Testis (tissue), 2 donors: ENCODE data around the gene INPP5K.

ENCODE experiments used
- POLR2A ChIP-seq: fragments of 450-650 bp; IDR thresholded peaks from one replicate; pipeline ENCODE4 v1.6.1; 2017; ENCODE audit warnings: antibody characterized with exemption, mild to moderate bottlenecking, moderate library complexity
- TF ChIP-seq, protein P1 (sequence below), 3 experiments: fragments of 450-650 bp in 2 of 3; fragments of 200-600 bp in 1 of 3; sonication (generic) in 1 of 3; IDR thresholded peaks; one replicate each; pipeline ENCODE4 v1.5.1; 2016 to 2019; ENCODE audit warnings: antibody characterized with exemption in 3 of 3, mild to moderate bottlenecking in 2 of 3, moderate library complexity in 1 of 3

GRCh38 chr17:1511756-1512321, 4.6 kb downstream of the INPP5K start:
- TF ChIP-seq, protein P1, sequence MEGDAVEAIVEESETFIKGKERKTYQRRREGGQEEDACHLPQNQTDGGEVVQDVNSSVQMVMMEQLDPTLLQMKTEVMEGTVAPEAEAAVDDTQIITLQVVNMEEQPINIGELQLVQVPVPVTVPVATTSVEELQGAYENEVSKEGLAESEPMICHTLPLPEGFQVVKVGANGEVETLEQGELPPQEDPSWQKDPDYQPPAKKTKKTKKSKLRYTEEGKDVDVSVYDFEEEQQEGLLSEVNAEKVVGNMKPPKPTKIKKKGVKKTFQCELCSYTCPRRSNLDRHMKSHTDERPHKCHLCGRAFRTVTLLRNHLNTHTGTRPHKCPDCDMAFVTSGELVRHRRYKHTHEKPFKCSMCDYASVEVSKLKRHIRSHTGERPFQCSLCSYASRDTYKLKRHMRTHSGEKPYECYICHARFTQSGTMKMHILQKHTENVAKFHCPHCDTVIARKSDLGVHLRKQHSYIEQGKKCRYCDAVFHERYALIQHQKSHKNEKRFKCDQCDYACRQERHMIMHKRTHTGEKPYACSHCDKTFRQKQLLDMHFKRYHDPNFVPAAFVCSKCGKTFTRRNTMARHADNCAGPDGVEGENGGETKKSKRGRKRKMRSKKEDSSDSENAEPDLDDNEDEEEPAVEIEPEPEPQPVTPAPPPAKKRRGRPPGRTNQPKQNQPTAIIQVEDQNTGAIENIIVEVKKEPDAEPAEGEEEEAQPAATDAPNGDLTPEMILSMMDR (IDR thresholded peaks at IDR 0.05): no peak
- no peak for TF ChIP-seq POLR2A
